ENCODE measurements around the gene CPNE2. TPM values are rescaled to one million over a fixed set of nuclear protein-coding genes. Genes with fewer than 3 reads are reported as not detected.

The CPNE2 gene
- total and polyA plus RNA-seq, 10 of the 15 experiments (the other 5 are each of a cell fraction or from before 2014, with no cell fraction given): 3.1 to 22.1 (median 9.9) TPM

DNA sequence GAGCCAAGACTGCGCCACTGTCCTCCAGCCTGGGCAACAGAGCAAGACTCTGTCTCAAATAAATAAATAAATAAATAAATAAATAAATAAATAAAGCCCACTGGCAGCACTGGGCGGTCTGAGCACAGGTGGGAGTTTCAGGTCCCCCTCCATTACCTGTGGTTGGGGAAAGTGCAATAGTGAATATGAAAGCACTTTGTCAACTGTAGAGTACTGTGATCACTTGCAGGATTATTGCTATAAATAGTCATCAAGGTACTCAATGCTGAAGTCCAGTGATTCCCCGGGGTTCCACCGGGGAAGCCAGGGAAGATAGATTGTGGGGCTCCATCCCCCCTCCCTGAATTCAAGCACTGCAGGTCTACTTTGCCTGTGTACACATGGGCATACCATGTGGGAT, 42.7 kb upstream of the CPNE2 start (continued):
- TF ChIP-seq POLR2AphosphoS5 (IDR thresholded peaks at IDR 0.05; ENCODE audit: low read length): no peak
- TF ChIP-seq TBL1XR1 (IDR thresholded peaks at IDR 0.05; ENCODE audit: low read depth, low read length): peak; percentile 66; the same call in 1 of the 2 replicates
- TF ChIP-seq, protein P1, sequence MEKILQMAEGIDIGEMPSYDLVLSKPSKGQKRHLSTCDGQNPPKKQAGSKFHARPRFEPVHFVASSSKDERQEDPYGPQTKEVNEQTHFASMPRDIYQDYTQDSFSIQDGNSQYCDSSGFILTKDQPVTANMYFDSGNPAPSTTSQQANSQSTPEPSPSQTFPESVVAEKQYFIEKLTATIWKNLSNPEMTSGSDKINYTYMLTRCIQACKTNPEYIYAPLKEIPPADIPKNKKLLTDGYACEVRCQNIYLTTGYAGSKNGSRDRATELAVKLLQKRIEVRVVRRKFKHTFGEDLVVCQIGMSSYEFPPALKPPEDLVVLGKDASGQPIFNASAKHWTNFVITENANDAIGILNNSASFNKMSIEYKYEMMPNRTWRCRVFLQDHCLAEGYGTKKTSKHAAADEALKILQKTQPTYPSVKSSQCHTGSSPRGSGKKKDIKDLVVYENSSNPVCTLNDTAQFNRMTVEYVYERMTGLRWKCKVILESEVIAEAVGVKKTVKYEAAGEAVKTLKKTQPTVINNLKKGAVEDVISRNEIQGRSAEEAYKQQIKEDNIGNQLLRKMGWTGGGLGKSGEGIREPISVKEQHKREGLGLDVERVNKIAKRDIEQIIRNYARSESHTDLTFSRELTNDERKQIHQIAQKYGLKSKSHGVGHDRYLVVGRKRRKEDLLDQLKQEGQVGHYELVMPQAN (conservative IDR thresholded peaks at IDR 0.05): no peak
- TF ChIP-seq FOXM1 (IDR thresholded peaks at IDR 0.05; ENCODE audit: low read depth, low read length): no peak
- TF ChIP-seq TCF7 (IDR thresholded peaks at IDR 0.05; ENCODE audit: borderline replicate concordance): peak; percentile 72
- no peak for TF ChIP-seq SIN3A (IDR thresholded peaks at IDR 0.05; ENCODE audit: low read depth, low read length)
- no peak for TF ChIP-seq NFXL1 (IDR thresholded peaks at IDR 0.05; ENCODE audit: borderline replicate concordance)
- TF ChIP-seq ATF3 (IDR thresholded peaks at IDR 0.05; ENCODE audit: borderline replicate concordance, extremely low read depth, low read depth, low read length): no peak
- TF ChIP-seq MEF2B (IDR thresholded peaks at IDR 0.05; ENCODE audit: partially characterized antibody, poor library complexity, severe bottlenecking): peak; percentile 73
- TF ChIP-seq HDAC6 (IDR thresholded peaks at IDR 0.05; ENCODE audit: unreplicated experiment): no peak
- no peak for TF ChIP-seq USF1 (IDR thresholded peaks at IDR 0.05; ENCODE audit: borderline replicate concordance, extremely low read length, insufficient read depth, low read depth, low read length)
- no peak for TF ChIP-seq ZNF207 (IDR thresholded peaks at IDR 0.05; ENCODE audit: borderline replicate concordance)
- peak; percentile 55; the same call in 1 of the 2 replicates for TF ChIP-seq CBFB (IDR thresholded peaks at IDR 0.05; ENCODE audit: low read depth)
- TF ChIP-seq MYC (IDR thresholded peaks at IDR 0.05; ENCODE audit: insufficient read depth, insufficient read length, insufficient replicate concordance, low read length, severe bottlenecking): no peak
- TF ChIP-seq, protein P2, sequence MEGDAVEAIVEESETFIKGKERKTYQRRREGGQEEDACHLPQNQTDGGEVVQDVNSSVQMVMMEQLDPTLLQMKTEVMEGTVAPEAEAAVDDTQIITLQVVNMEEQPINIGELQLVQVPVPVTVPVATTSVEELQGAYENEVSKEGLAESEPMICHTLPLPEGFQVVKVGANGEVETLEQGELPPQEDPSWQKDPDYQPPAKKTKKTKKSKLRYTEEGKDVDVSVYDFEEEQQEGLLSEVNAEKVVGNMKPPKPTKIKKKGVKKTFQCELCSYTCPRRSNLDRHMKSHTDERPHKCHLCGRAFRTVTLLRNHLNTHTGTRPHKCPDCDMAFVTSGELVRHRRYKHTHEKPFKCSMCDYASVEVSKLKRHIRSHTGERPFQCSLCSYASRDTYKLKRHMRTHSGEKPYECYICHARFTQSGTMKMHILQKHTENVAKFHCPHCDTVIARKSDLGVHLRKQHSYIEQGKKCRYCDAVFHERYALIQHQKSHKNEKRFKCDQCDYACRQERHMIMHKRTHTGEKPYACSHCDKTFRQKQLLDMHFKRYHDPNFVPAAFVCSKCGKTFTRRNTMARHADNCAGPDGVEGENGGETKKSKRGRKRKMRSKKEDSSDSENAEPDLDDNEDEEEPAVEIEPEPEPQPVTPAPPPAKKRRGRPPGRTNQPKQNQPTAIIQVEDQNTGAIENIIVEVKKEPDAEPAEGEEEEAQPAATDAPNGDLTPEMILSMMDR (IDR thresholded peaks at IDR 0.05 in 2 of 3, conservative IDR thresholded peaks at IDR 0.05 in 1 of 3; ENCODE audit: control insufficient read depth in 2 of 3, extremely low read depth in 1 of 3, insufficient read depth in 1 of 3, low read depth in 3 of 3, low read length in 3 of 3): no peak
- peak; percentile 96 for TF ChIP-seq TCF3 (IDR thresholded peaks at IDR 0.05; ENCODE audit: borderline replicate concordance, insufficient read depth, low read depth, low read length)
- no peak for TF ChIP-seq MXI1 (IDR thresholded peaks at IDR 0.05; ENCODE audit: low read depth, low read length)
- TF ChIP-seq ESRRA (IDR thresholded peaks at IDR 0.05; ENCODE audit: low read length): no peak
- no peak for TF ChIP-seq YBX1 (IDR thresholded peaks at IDR 0.05)
- TF ChIP-seq RCOR1 (conservative IDR thresholded peaks at IDR 0.05; ENCODE audit: low read depth, low read length): no peak
